ENCODE data around the gene C5orf15.

C5orf15 gene

GRCh38 chr5:133919148-133920136 is 49.0 kb downstream of the C5orf15 start:
- no peak for DNase-seq

GRCh38 chr5:133918731-133919130 is 49.7 kb downstream of the C5orf15 start:
- no peak for DNase-seq

- no peak for DNase-seq
Observed at GRCh38 chr5:133918316-133918715, 50.1 kb downstream of the C5orf15 start.

- DNase-seq, result no peak
Observed at GRCh38 chr5:133917785-133918184, 50.6 kb downstream of the C5orf15 start.

GRCh38 chr5:133916914-133917313 is 51.5 kb downstream of the C5orf15 start:
- DNase-seq, result no peak

- no peak for DNase-seq
Observed at GRCh38 chr5:133916479-133916878, 51.9 kb downstream of the C5orf15 start.

- no peak for DNase-seq
Observed at GRCh38 chr5:133914434-133914833, 54.0 kb downstream of the C5orf15 start.

GRCh38 chr5:133913413-133914155 is 54.8 kb downstream of the C5orf15 start:
- DNase-seq, result no peak

GRCh38 chr5:133912951-133913350 is 55.5 kb downstream of the C5orf15 start:
- DNase-seq, result no peak

GRCh38 chr5:133910571-133910970 is 57.9 kb downstream of the C5orf15 start:
- DNase-seq, result no peak

GRCh38 chr5:133909603-133910002 is 58.8 kb downstream of the C5orf15 start:
- no peak for DNase-seq

GRCh38 chr5:133907075-133907474 is 61.4 kb downstream of the C5orf15 start:
- DNase-seq, result no peak

- DNase-seq, result no peak
Observed at GRCh38 chr5:133906303-133906702, 62.1 kb downstream of the C5orf15 start.

All from activated effector memory CD4-positive, alpha-beta T cell treated with Interleukin-2 at 50 U/mL for 16 hours (primary cell).